Activated CD8-positive, alpha-beta memory T cell treated with anti-CD3 and anti-CD28 coated beads, Interleukin-2, amount 50 U/mL, for 1 hour (primary cell): ENCODE data around the gene TXNDC8.
"Not testable (repeated sequence)": the region's sequence is repeated elsewhere in the genome, so short reads cannot be mapped to it uniquely, and the experiment has no call there.

Source experiments
- DNase-seq: peaks from one replicate; pipeline ENCODE4 v3.0.0-alpha.2; 2020; ENCODE audit errors: extremely low read depth

TXNDC8 gene

GRCh38 chr9:110327716-110328115, 9.9 kb downstream of the TXNDC8 start:
- DNase-seq = no peak

GRCh38 chr9:110323818-110324217, 13.8 kb downstream of the TXNDC8 start:
- no peak for DNase-seq

- DNase-seq = no peak
These were observed 16.8 kb downstream of the TXNDC8 start for GRCh38 chr9:110320651-110321445.

- no peak for DNase-seq
These were observed 17.7 kb downstream of the TXNDC8 start for GRCh38 chr9:110319781-110320492.

GRCh38 chr9:110317911-110318310, 19.8 kb downstream of the TXNDC8 start:
- no peak for DNase-seq

- no peak for DNase-seq
These were observed 21.2 kb downstream of the TXNDC8 start for GRCh38 chr9:110316261-110317075.

GRCh38 chr9:110311978-110312377, 25.7 kb downstream of the TXNDC8 start:
- not testable (repeated sequence) for DNase-seq

GRCh38 chr9:110309681-110310080, 28.0 kb downstream of the TXNDC8 start:
- DNase-seq = no peak

GRCh38 chr9:110308633-110309038, 29.0 kb downstream of the TXNDC8 start:
- DNase-seq = no peak

GRCh38 chr9:110307191-110307590, 30.5 kb downstream of the TXNDC8 start:
- DNase-seq = no peak

GRCh38 chr9:110303133-110303532, 34.5 kb downstream of the TXNDC8 start:
- no peak for DNase-seq

GRCh38 chr9:110298043-110298605, 39.5 kb downstream of the TXNDC8 start:
- DNase-seq = no peak

- DNase-seq = no peak
These were observed 44.4 kb downstream of the TXNDC8 start for GRCh38 chr9:110293248-110293647.

GRCh38 chr9:110291921-110292557, 45.6 kb downstream of the TXNDC8 start:
- DNase-seq = no peak

GRCh38 chr9:110290001-110290400, 47.7 kb downstream of the TXNDC8 start:
- DNase-seq = no peak

GRCh38 chr9:110288503-110288902, 49.2 kb downstream of the TXNDC8 start:
- DNase-seq = no peak

GRCh38 chr9:110287289-110287680, 50.4 kb downstream of the TXNDC8 start:
- DNase-seq = no peak

GRCh38 chr9:110284211-110284844, 53.3 kb downstream of the TXNDC8 start:
- DNase-seq = no peak

- no peak for DNase-seq
These were observed 53.9 kb downstream of the TXNDC8 start for GRCh38 chr9:110283751-110284150.

- DNase-seq = no peak
These were observed 55.0 kb downstream of the TXNDC8 start for GRCh38 chr9:110282739-110283081.
